IPS DF 4.7 (cell line): ENCODE measurements around the gene TRAM2.

ENCODE experiments used
- DNase-seq: peaks from one replicate; pipeline ENCODE4 v3.0.0-alpha.2; 2013; ENCODE audit warnings: low spot score; ENCODE audit errors: extremely low read depth

Gene TRAM2

GRCh38 chr6:52511163-52511562 is 65.7 kb downstream of the TRAM2 start:
- no peak for DNase-seq

- DNase-seq: no peak
These were observed 66.7 kb downstream of the TRAM2 start for GRCh38 chr6:52510213-52510562.

GRCh38 chr6:52509281-52510212 is 67.3 kb downstream of the TRAM2 start:
- no peak for DNase-seq

GRCh38 chr6:52508261-52508739 is 68.6 kb downstream of the TRAM2 start:
- no peak for DNase-seq

- no peak for DNase-seq
These were observed 69.2 kb downstream of the TRAM2 start for GRCh38 chr6:52507557-52508260.

GRCh38 chr6:52506476-52506875 is 70.4 kb downstream of the TRAM2 start:
- no peak for DNase-seq

GRCh38 chr6:52505726-52506409 is 71.0 kb downstream of the TRAM2 start:
- no peak for DNase-seq

GRCh38 chr6:52504782-52505136 is 72.1 kb downstream of the TRAM2 start:
- no peak for DNase-seq

GRCh38 chr6:52503851-52504781 is 72.7 kb downstream of the TRAM2 start:
- DNase-seq: no peak

- DNase-seq: no peak
These were observed 73.5 kb downstream of the TRAM2 start for GRCh38 chr6:52503323-52503747.

GRCh38 chr6:52502306-52503029 is 74.4 kb downstream of the TRAM2 start:
- DNase-seq: no peak

GRCh38 chr6:52500238-52501129 is 76.4 kb downstream of the TRAM2 start:
- no peak for DNase-seq

GRCh38 chr6:52499681-52500236 is 77.1 kb downstream of the TRAM2 start:
- no peak for DNase-seq

GRCh38 chr6:52499026-52499425 is 77.8 kb downstream of the TRAM2 start:
- no peak for DNase-seq

- DNase-seq: no peak
These were observed 78.3 kb downstream of the TRAM2 start for GRCh38 chr6:52498538-52499017.

GRCh38 chr6:52497652-52498408 is 79.0 kb downstream of the TRAM2 start:
- no peak for DNase-seq

- no peak for DNase-seq
These were observed 80.2 kb downstream of the TRAM2 start for GRCh38 chr6:52496631-52497030.

- DNase-seq: no peak
These were observed 80.9 kb downstream of the TRAM2 start for GRCh38 chr6:52495922-52496321.
